Cardiac fibroblast (primary cell): ENCODE results near the gene TCF19.

Experiments
- DNase-seq, 2 donors: peaks; one replicate each; pipeline versions ENCODE4 v3.0.0 to v3.0.0-alpha.2; 2010; ENCODE audit warnings: low read depth in 2 of 2
- H3K4me3 ChIP-seq, 2 donors: replicated peaks in 1 of 2; 1 replicate in 1 of 2; 2 replicates in 1 of 2; pipeline ENCODE4 v1.5.1; 2011; ENCODE audit warnings: low read depth in 2 of 2, low read length in 2 of 2, mild to moderate bottlenecking in 2 of 2, moderate library complexity in 1 of 2
- TF ChIP-seq, protein P1 (sequence below): IDR thresholded peaks from one replicate; pipeline ENCODE4 v1.5.1; 2011; ENCODE audit warnings: low read depth, mild to moderate bottlenecking, low read length, inconsistent platforms

Gene TCF19

DNA sequence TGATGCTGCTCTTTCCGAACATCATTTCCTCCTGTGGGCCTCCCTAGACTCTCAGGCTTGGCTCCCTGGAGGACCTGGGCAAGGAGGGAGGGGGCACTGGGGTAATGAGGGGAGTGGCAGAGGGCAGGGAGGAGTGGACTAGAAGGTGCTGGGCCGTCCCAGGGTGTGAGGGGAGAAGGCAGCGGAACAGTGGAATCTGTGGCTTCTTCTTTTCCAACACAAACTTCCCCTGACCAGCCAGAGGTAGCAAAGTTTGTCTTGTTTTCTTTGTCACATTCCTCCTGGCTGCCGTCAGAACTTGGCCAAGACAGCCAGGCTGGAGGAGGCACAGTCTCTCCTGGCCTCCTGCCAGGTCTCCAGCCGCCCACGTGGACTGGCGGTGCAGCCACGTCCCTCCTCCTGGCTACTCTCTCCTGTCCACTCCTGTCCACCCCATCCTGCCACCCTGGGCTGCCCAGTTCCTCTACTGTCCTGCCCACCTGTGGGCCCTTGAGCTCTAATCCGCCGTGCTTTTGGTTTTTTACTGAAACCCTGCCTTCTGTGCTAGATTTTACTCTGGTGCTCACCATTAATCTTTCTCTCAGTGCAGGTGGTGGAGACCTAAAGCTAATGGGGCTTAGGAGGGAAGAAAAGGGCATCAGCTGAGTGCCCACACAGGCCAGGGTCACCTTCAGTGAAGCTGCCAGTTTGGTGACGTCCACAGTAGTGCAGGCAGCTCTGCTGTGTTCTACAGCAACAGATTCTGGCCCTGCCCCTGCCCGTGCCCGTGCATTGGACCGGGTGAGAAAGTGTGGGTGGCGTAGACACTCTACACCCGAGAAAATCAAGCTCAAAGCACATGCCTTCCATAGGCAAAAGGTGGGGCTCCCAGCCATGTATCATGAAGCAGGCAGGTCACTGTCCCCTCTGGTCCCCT is 35.3 kb upstream of the TCF19 start:
- no peak overlapping the region for H3K4me3 ChIP-seq
- TF ChIP-seq, protein P1, sequence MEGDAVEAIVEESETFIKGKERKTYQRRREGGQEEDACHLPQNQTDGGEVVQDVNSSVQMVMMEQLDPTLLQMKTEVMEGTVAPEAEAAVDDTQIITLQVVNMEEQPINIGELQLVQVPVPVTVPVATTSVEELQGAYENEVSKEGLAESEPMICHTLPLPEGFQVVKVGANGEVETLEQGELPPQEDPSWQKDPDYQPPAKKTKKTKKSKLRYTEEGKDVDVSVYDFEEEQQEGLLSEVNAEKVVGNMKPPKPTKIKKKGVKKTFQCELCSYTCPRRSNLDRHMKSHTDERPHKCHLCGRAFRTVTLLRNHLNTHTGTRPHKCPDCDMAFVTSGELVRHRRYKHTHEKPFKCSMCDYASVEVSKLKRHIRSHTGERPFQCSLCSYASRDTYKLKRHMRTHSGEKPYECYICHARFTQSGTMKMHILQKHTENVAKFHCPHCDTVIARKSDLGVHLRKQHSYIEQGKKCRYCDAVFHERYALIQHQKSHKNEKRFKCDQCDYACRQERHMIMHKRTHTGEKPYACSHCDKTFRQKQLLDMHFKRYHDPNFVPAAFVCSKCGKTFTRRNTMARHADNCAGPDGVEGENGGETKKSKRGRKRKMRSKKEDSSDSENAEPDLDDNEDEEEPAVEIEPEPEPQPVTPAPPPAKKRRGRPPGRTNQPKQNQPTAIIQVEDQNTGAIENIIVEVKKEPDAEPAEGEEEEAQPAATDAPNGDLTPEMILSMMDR, result no peak
- DNase-seq, result peak; percentile 94 to 97

DNA sequence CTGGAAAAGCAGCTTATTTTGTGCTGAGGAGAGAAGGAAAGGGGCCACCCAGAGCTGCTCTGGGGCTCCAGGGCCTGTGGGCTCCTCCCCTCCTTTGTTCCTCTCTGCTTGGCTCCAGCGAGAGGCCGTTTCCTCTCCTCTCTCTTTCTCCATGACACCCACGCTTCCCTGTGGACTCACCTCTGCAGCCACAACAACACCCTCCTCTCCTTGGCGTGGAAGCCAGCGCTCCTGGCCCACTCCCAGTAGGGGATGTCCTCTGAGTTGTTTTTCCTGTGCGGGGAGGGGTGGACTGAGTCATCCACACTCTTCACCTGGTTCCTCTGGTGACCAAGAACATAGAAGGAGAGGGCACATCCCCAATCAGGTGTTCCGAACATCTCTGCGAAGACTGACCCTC is 33.2 kb upstream of the TCF19 start:
- H3K4me3 ChIP-seq, result no peak overlapping the region
- TF ChIP-seq, protein P1, result no peak
- peak; percentile 74 to 78 for DNase-seq

DNA sequence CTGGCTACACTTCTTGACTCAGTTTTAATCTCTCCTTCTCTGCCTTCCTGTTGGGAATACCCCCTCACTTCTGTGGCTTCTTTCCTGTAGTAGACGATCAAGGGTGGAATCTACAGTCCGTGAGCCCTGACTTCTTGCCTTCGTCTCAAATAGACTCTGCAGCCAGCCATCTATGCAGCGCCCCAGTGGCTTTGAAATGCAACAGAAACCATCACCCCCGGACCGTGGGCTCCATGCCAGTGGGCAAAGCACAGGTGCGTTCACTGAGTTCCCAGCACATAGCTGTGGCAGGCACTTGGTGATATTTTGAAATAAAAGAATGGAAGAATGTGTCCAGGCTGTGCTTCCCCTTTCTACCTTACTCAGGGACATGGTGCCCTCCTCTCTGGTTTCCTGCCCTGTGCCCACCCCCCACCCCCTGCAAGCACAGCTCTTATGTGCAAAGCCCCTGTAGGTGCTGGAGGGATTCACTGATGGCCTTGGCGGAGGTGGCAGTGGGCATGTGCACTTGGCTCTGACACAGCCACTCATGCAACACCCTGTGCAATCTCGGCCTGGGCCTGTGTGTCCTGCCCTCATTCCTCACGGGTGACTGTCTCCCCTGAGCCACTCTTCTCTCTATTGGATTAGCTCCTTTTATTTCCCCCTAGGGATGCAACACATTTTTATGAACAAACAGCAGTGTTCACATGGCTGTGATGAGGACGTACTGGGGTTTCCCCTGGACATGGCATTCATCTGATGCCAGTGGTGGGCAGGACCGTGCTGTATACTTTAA is 32.6 kb upstream of the TCF19 start:
- peak; percentile 40 to 92 for DNase-seq
- no peak overlapping the region for H3K4me3 ChIP-seq
- TF ChIP-seq, protein P1, result no peak

DNA sequence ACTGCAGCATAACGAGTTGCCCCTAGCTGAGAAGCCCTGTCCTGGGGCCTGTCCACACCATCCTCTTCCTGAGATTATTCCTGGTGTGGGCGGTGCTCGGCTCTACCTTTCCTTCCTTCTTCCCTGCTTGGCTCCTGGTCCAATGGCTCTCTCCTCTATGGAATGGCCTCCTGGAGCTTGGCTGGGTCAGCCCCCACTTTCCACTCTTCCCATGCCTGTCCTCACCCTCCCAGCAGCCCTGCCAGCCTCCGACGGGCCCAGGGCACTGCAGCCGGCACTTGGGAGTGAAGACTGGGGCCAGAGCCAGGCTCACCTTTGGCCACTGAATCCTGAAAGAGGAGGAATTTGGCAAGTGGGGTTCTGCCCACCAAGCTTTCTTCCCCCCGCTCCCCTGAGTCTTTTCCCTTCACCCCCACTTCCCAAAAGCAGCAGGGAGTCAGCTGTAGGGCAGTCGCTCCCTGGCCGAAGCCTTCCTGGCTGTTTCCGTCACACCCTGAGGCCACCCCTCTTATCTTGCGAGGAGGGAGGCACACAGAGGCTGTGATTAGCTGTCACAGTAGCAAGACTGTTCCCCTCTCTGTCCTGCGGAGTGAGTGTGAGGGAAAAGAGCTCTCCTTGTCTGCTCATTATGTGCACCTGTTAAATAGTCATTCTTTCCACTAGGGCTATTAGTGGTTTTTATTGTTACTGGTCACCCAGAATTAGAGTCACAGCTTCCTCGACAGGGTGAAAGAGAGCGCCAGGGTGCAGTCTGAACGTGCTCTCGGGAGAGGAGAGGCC is 31.8 kb upstream of the TCF19 start:
- DNase-seq, result no peak
- no peak overlapping the region for H3K4me3 ChIP-seq
- TF ChIP-seq, protein P1, result no peak

DNA sequence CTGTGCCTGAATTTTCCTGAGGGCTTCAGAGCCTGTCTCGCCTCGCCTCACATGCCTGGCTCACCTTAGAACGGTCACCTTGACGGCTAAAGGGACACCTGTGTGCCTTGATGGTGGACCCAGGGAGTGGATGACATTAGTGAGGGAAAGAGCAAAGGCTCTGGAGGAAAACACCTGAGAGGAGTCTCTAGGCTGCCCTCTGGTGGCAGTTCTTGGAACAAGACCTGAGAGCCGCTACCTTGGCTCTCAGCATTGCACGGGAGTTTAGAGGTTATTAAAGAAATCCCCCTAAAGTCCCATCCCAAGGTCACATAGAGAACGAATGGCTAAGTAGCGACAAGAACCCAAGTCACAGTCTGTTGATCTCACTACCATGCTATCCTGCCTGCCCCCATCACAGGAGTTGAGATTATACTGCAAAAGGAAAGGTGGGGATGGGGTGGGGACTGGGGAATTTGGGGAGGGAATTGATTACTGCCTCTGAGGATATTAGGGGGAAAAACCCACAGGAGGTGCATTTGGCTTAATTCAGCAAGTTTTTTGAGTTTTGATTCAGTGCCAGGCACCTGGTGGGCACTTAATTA is 30.2 kb upstream of the TCF19 start:
- H3K4me3 ChIP-seq, result no peak overlapping the region
- peak; percentile 46 to 50 for DNase-seq
- TF ChIP-seq, protein P1, result peak; percentile 94

DNA sequence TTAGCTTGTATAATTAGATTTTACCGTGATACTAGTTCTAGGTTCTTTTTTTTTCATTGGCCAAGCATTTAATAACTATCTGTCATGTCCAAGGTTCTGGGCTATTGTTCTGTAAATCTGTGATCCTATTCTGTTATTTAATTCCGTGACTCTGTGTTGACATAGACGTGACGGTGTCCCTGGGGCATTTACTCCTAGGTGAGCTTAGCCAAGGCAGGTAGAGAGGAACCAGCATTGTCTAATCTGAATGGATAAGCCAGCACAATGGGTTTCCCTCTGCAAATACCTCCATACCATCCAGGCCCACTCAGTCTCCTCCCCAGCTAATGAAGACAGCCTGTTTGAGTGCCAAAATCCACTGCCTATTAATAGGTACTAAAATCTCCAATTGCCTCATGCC is 29.3 kb upstream of the TCF19 start:
- no peak for DNase-seq
- H3K4me3 ChIP-seq, result no peak overlapping the region
- TF ChIP-seq, protein P1, result no peak
